Measurements from ENCODE around the gene DBNDD2.

The DBNDD2 gene

GRCh38 chr20:45423700-45424099, 15.6 kb downstream of the DBNDD2 start:
- DNase-seq (ENCODE audit: low read depth, low spot score) = no peak
- in situ Hi-C loops (cut with HindIII; ENCODE audit: low sequenced_read_pairs) = no loop called here
- no peak overlapping the region for H3K4me3 ChIP-seq (ENCODE audit: low read depth, low read length)
- TF ChIP-seq CTCF (IDR thresholded peaks at IDR 0.05; ENCODE audit: low read depth, low read length) = no peak

DNA sequence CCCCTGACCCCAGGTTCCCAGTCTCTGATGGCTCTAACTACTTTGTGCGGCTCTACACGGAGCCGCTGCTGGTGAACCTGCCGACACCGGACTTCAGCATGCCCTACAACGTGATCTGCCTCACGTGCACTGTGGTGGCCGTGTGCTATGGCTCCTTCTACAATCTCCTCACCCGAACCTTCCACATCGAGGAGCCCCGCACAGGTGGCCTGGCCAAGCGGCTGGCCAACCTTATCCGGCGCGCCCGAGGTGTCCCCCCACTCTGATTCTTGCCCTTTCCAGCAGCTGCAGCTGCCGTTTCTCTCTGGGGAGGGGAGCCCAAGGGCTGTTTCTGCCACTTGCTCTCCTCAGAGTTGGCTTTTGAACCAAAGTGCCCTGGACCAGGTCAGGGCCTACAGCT, 17.5 kb downstream of the DBNDD2 start:
- DNase-seq (ENCODE audit: low read depth, low spot score) = no peak
- in situ Hi-C loops (cut with HindIII; ENCODE audit: low sequenced_read_pairs) = no loop called here
- H3K4me3 ChIP-seq (ENCODE audit: low read depth, low read length) = no peak overlapping the region
- no peak for TF ChIP-seq CTCF (IDR thresholded peaks at IDR 0.05; ENCODE audit: low read depth, low read length)

- TF ChIP-seq CTCF (IDR thresholded peaks at IDR 0.05; ENCODE audit: low read depth, low read length) = no peak
- DNase-seq (ENCODE audit: low read depth, low spot score) = no peak
- in situ Hi-C loops (cut with HindIII; ENCODE audit: low sequenced_read_pairs) = no loop called here
- H3K4me3 ChIP-seq (ENCODE audit: low read depth, low read length) = no peak overlapping the region
These were observed 18.4 kb downstream of the DBNDD2 start for GRCh38 chr20:45426320-45427016.

GRCh38 chr20:45427236-45428149, 19.4 kb downstream of the DBNDD2 start:
- H3K4me3 ChIP-seq (ENCODE audit: low read depth, low read length) = no peak overlapping the region
- no peak for DNase-seq (ENCODE audit: low read depth, low spot score)
- no peak for TF ChIP-seq CTCF (IDR thresholded peaks at IDR 0.05; ENCODE audit: low read depth, low read length)
- in situ Hi-C loops (cut with HindIII; ENCODE audit: low sequenced_read_pairs) = no loop called here

- in situ Hi-C loops (cut with HindIII; ENCODE audit: low sequenced_read_pairs) = no loop called here
- no peak for DNase-seq (ENCODE audit: low read depth, low spot score)
- TF ChIP-seq CTCF (IDR thresholded peaks at IDR 0.05; ENCODE audit: low read depth, low read length) = no peak
- no peak overlapping the region for H3K4me3 ChIP-seq (ENCODE audit: low read depth, low read length)
These were observed 21.5 kb downstream of the DBNDD2 start for GRCh38 chr20:45429618-45430017.

GRCh38 chr20:45432294-45432693, 24.2 kb downstream of the DBNDD2 start:
- DNase-seq (ENCODE audit: low read depth, low spot score) = no peak
- TF ChIP-seq CTCF (IDR thresholded peaks at IDR 0.05; ENCODE audit: low read depth, low read length) = no peak
- no peak overlapping the region for H3K4me3 ChIP-seq (ENCODE audit: low read depth, low read length)
- in situ Hi-C loops (cut with HindIII; ENCODE audit: low sequenced_read_pairs) = no loop called here
